Parathyroid adenoma (tissue), 2 donors: Measurements from ENCODE around the gene CMPK1.

ENCODE experiments used
- H2AFZ ChIP-seq: fragments of 300-600 bp; sonication (generic); one replicate; pipeline ENCODE4 v1.7.0; 2017; ENCODE audit warnings: antibody characterized with exemption, mild to moderate bottlenecking
- H3K27ac ChIP-seq: fragments of 300-600 bp; sonication (generic); one replicate; pipeline ENCODE4 v1.7.0; 2017
- H3K27me3 ChIP-seq: fragments of 300-600 bp; sonication (generic); one replicate; pipeline ENCODE4 v1.7.0; 2017; ENCODE audit warnings: low read length; ENCODE audit not compliant: control insufficient read depth, insufficient read depth
- H3K36me3 ChIP-seq: fragments of 300-600 bp; sonication (generic); one replicate; pipeline ENCODE4 v1.7.0; 2017; ENCODE audit warnings: low read length; ENCODE audit not compliant: control insufficient read depth, insufficient read depth
- H3K4me1 ChIP-seq: fragments of 300-600 bp; sonication (generic); one replicate; pipeline ENCODE4 v1.7.0; 2017; ENCODE audit warnings: control low read depth
- H3K4me2 ChIP-seq: fragments of 300-600 bp; sonication (generic); one replicate; pipeline ENCODE4 v1.7.0; 2017; ENCODE audit warnings: low read length
- H3K4me3 ChIP-seq: fragments of 300-600 bp; sonication (generic); one replicate; pipeline ENCODE4 v1.7.0; 2017; ENCODE audit warnings: low read depth, low read length
- H3K79me2 ChIP-seq: fragments of 300-600 bp; sonication (generic); one replicate; pipeline ENCODE4 v1.7.0; 2017; ENCODE audit warnings: control low read depth
- H3K9ac ChIP-seq: fragments of 300-600 bp; sonication (generic); one replicate; pipeline ENCODE4 v1.7.0; 2017; ENCODE audit warnings: mild to moderate bottlenecking
- H3K9me3 ChIP-seq: fragments of 300-600 bp; sonication (generic); one replicate; pipeline ENCODE4 v1.7.0; 2017; ENCODE audit warnings: low read length; ENCODE audit not compliant: control insufficient read depth
- TF ChIP-seq, protein P1 (sequence below): fragments of 300-600 bp; sonication (generic); IDR thresholded peaks from one replicate; pipeline ENCODE4 v1.7.0; 2017; ENCODE audit warnings: antibody characterized with exemption, mild to moderate bottlenecking
- donor health status: primary hyperparathyroidism.

CMPK1 gene

DNA sequence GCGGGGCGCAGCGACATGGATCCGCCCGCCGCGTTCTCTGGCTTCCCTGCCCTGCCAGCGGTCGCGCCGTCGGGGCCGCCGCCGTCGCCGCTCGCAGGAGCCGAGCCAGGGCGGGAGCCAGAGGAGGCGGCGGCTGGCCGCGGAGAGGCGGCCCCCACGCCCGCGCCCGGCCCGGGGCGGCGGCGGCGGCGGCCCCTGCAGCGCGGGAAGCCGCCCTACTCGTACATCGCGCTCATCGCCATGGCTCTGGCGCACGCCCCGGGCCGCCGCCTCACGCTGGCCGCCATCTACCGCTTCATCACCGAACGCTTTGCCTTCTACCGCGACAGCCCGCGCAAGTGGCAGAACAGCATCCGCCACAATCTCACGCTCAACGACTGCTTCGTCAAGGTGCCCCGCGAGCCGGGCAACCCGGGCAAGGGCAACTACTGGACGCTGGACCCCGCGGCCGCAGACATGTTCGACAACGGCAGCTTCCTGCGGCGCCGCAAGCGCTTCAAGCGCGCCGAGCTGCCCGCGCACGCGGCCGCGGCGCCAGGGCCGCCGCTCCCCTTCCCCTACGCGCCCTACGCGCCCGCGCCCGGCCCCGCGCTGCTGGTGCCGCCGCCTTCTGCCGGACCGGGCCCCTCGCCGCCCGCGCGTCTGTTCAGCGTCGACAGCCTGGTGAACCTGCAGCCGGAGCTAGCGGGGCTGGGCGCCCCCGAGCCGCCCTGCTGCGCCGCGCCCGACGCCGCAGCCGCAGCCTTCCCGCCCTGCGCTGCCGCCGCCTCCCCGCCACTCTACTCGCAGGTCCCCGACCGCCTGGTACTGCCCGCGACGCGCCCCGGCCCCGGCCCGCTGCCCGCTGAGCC is 83.0 kb downstream of the CMPK1 start:
- H3K4me2 ChIP-seq = no peak overlapping the region
- H3K4me1 ChIP-seq = no peaks in the 10 kb centered on the region
- H3K9ac ChIP-seq = no peak overlapping the region
- no peaks in the 10 kb centered on the region for H3K9me3 ChIP-seq
- no peak overlapping the region for H3K27ac ChIP-seq
- no peak overlapping the region for H3K4me3 ChIP-seq
- no peaks in the 10 kb centered on the region for H3K36me3 ChIP-seq
- TF ChIP-seq, protein P1, sequence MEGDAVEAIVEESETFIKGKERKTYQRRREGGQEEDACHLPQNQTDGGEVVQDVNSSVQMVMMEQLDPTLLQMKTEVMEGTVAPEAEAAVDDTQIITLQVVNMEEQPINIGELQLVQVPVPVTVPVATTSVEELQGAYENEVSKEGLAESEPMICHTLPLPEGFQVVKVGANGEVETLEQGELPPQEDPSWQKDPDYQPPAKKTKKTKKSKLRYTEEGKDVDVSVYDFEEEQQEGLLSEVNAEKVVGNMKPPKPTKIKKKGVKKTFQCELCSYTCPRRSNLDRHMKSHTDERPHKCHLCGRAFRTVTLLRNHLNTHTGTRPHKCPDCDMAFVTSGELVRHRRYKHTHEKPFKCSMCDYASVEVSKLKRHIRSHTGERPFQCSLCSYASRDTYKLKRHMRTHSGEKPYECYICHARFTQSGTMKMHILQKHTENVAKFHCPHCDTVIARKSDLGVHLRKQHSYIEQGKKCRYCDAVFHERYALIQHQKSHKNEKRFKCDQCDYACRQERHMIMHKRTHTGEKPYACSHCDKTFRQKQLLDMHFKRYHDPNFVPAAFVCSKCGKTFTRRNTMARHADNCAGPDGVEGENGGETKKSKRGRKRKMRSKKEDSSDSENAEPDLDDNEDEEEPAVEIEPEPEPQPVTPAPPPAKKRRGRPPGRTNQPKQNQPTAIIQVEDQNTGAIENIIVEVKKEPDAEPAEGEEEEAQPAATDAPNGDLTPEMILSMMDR = no peak
- no peaks in the 10 kb centered on the region for H3K79me2 ChIP-seq
- peak overlapping the region; percentile 53 for H2AFZ ChIP-seq
- H3K27me3 ChIP-seq = no peaks in the 10 kb centered on the region

- H3K27me3 ChIP-seq = no peaks in the 10 kb centered on the region
- H3K4me3 ChIP-seq = no peak overlapping the region
- H3K27ac ChIP-seq = no peak overlapping the region
Observed at GRCh38 chr1:47417170-47418044, 83.8 kb downstream of the CMPK1 start.

DNA sequence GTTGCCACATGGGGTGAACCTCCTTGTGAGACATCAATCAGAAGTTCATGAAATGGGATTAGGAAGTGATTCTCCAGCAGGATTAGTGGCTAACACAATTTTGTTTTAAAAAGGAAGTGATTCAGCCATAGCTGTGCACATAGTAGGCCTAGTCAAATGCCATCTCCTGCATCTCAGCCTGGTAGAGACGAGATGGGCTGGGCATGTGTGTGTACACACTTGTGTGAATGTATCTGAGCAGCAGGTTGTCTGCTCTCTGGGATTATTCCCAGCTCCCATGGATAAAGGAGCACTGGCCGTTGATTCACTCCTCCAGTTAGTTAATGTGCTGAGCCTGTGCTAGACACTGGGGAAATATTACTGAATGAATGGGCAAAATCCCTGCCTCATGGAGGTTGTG is 84.5 kb downstream of the CMPK1 start:
- H3K36me3 ChIP-seq = no peaks in the 10 kb centered on the region
- H3K27ac ChIP-seq = no peak overlapping the region
- H3K79me2 ChIP-seq = no peaks in the 10 kb centered on the region
- H2AFZ ChIP-seq = no peak overlapping the region
- H3K4me2 ChIP-seq = no peak overlapping the region
- TF ChIP-seq, protein P1 = no peak
- no peaks in the 10 kb centered on the region for H3K4me1 ChIP-seq
- no peaks in the 10 kb centered on the region for H3K9me3 ChIP-seq
- H3K4me3 ChIP-seq = no peak overlapping the region
- no peak overlapping the region for H3K9ac ChIP-seq
- no peaks in the 10 kb centered on the region for H3K27me3 ChIP-seq

More at GRCh38 chr1:47417170-47418044, 83.8 kb downstream of the CMPK1 start:
- no peaks in the 10 kb centered on the region for H3K79me2 ChIP-seq
- H3K9ac ChIP-seq = no peak overlapping the region
- TF ChIP-seq, protein P1 = no peak
- no peak overlapping the region for H2AFZ ChIP-seq
- H3K36me3 ChIP-seq = no peaks in the 10 kb centered on the region
- H3K4me2 ChIP-seq = no peak overlapping the region
- H3K9me3 ChIP-seq = no peaks in the 10 kb centered on the region
- no peaks in the 10 kb centered on the region for H3K4me1 ChIP-seq

GRCh38 chr1:47418681-47419325 is 85.2 kb downstream of the CMPK1 start:
- H3K27me3 ChIP-seq = no peaks in the 10 kb centered on the region
- no peaks in the 10 kb centered on the region for H3K79me2 ChIP-seq
- TF ChIP-seq, protein P1 = no peak
- H3K4me1 ChIP-seq = no peaks in the 10 kb centered on the region
- H2AFZ ChIP-seq = no peak overlapping the region
- no peak overlapping the region for H3K4me2 ChIP-seq
- H3K27ac ChIP-seq = no peak overlapping the region
- H3K36me3 ChIP-seq = no peaks in the 10 kb centered on the region
- no peaks in the 10 kb centered on the region for H3K9me3 ChIP-seq
- no peak overlapping the region for H3K4me3 ChIP-seq
- no peak overlapping the region for H3K9ac ChIP-seq
